Tibial artery (tissue), 4 donors: ENCODE results near the gene DPP10.

Source experiments
- DNase-seq, 2 donors: peaks; one replicate each; pipeline ENCODE4 v3.0.0-alpha.2; 2019
- H3K27ac ChIP-seq, 2 donors: fragments of 200-600 bp; sonication (generic) in 1 of 2; 1 replicate in 1 of 2; 2 replicates in 1 of 2; pipeline ENCODE4 v1.5.1; 2018 to 2019; ENCODE audit warnings: mild to moderate bottlenecking in 1 of 2
- H3K27me3 ChIP-seq, 2 donors: fragments of 200-600 bp; sonication (generic) in 1 of 2; one replicate each; pipeline versions ENCODE4 v1.5.1 to v1.6.0; 2016 to 2019
- H3K36me3 ChIP-seq, 3 donors: fragments of 200-600 bp; sonication (generic) in 2 of 3; one replicate each; pipeline ENCODE4 v1.5.1; 2016 to 2019; ENCODE audit warnings: mild to moderate bottlenecking in 2 of 3
- H3K4me1 ChIP-seq, 4 donors: fragments of 200-600 bp; sonication (generic) in 2 of 4; 1 replicate in 3 of 4; 2 replicates in 1 of 4; pipeline ENCODE4 v1.5.1; 2016 to 2019
- H3K4me3 ChIP-seq, 2 donors: fragments of 200-600 bp; sonication (generic) in 1 of 2; 1 replicate in 1 of 2; 2 replicates in 1 of 2; pipeline ENCODE4 v1.5.1; 2018 to 2019; ENCODE audit warnings: mild to moderate bottlenecking in 2 of 2
- H3K9me3 ChIP-seq, 3 donors: fragments of 200-600 bp; sonication (generic) in 1 of 3; one replicate each; pipeline ENCODE4 v1.5.1; 2016 to 2019
- CTCF ChIP-seq, 2 experiments: fragments of 200-600 bp in 1 of 2; fragments of 450-650 bp in 1 of 2; IDR thresholded peaks; one replicate each; pipeline ENCODE4 v1.5.1; 2017 to 2019; ENCODE audit warnings: antibody characterized with exemption in 2 of 2, mild to moderate bottlenecking in 1 of 2, moderate library complexity in 1 of 2
- intact Hi-C: fragments of 100-400 bp; cut with DNase I; formaldehyde crosslinking; loops from one replicate; pipeline ENCODE4 v1.15.0; 2023; ENCODE audit warnings: low total_unique reads

DPP10 gene

GRCh38 chr2:115782286-115782685 lies 1339.8 kb downstream of the DPP10 start:
- intact Hi-C loops, result no loop called here
- DNase-seq, result no peak
- Histone ChIP-seq H3K36me3 (no peaks in the 10 kb centered on the region), H3K27ac (no peak overlapping the region), H3K27me3 (no peaks in the 10 kb centered on the region), H3K9me3 (no peaks in the 10 kb centered on the region), H3K4me1 (no peaks in the 10 kb centered on the region), H3K4me3 (no peak overlapping the region)
- no peak for TF ChIP-seq CTCF (IDR thresholded peaks at IDR 0.05)

GRCh38 chr2:115796078-115796477 lies 1353.6 kb downstream of the DPP10 start:
- Histone ChIP-seq H3K4me3 (no peak overlapping the region), H3K27me3 (no peaks in the 10 kb centered on the region), H3K9me3 (no peaks in the 10 kb centered on the region), H3K27ac (no peak overlapping the region), H3K4me1 (no peaks in the 10 kb centered on the region), H3K36me3 (no peaks in the 10 kb centered on the region)
- DNase-seq, result no peak
- TF ChIP-seq CTCF (IDR thresholded peaks at IDR 0.05), result no peak
- intact Hi-C loops, result no loop called here

GRCh38 chr2:115807276-115807675 lies 1364.8 kb downstream of the DPP10 start:
- no peak for DNase-seq
- no peaks in the 10 kb centered on the region for H3K27me3 ChIP-seq
- H3K4me1 ChIP-seq, result no peaks in the 10 kb centered on the region
- no peak for TF ChIP-seq CTCF (IDR thresholded peaks at IDR 0.05)
- H3K36me3 ChIP-seq, result no peaks in the 10 kb centered on the region
- intact Hi-C loops, result no loop called here
- no peaks in the 10 kb centered on the region for H3K9me3 ChIP-seq
- H3K27ac ChIP-seq, result no peak overlapping the region
- no peak overlapping the region for H3K4me3 ChIP-seq

- Histone ChIP-seq H3K9me3 (no peaks in the 10 kb centered on the region), H3K4me3 (no peak overlapping the region), H3K36me3 (no peaks in the 10 kb centered on the region), H3K27ac (no peak overlapping the region), H3K4me1 (no peaks in the 10 kb centered on the region), H3K27me3 (no peaks in the 10 kb centered on the region)
- intact Hi-C loops, result no loop called here
- TF ChIP-seq CTCF (IDR thresholded peaks at IDR 0.05), result no peak
- DNase-seq, result no peak
Measured at GRCh38 chr2:115825912-115826311, 1383.5 kb downstream of the DPP10 start.

GRCh38 chr2:115833196-115833595 lies 1390.8 kb downstream of the DPP10 start:
- H3K4me1 ChIP-seq, result no peaks in the 10 kb centered on the region
- H3K9me3 ChIP-seq, result no peaks in the 10 kb centered on the region
- H3K27me3 ChIP-seq, result no peaks in the 10 kb centered on the region
- no peak overlapping the region for H3K27ac ChIP-seq
- intact Hi-C loops, result no loop called here
- no peaks in the 10 kb centered on the region for H3K36me3 ChIP-seq
- no peak overlapping the region for H3K4me3 ChIP-seq
- DNase-seq, result no peak
- TF ChIP-seq CTCF (IDR thresholded peaks at IDR 0.05), result no peak

- no peak for DNase-seq
- no peaks in the 10 kb centered on the region for H3K4me1 ChIP-seq
- intact Hi-C loops, result no loop called here
Measured at GRCh38 chr2:115838539-115838938, 1396.1 kb downstream of the DPP10 start.

More at GRCh38 chr2:115838539-115838938, 1396.1 kb downstream of the DPP10 start:
- H3K9me3 ChIP-seq, result no peaks in the 10 kb centered on the region
- H3K27me3 ChIP-seq, result no peaks in the 10 kb centered on the region
- TF ChIP-seq CTCF (IDR thresholded peaks at IDR 0.05), result no peak
- H3K27ac ChIP-seq, result no peak overlapping the region
- H3K4me3 ChIP-seq, result no peak overlapping the region
- H3K36me3 ChIP-seq, result no peaks in the 10 kb centered on the region
